SHP77 treated with DMSO at 0.1 percent for 48 hours (cell line): ENCODE results near the gene SLC38A9.

Experiments
- DNase-seq: peaks from one replicate; lab custom pipeline; 2025; lab: John Stamatoyannopoulos, UW

Gene SLC38A9

DNA sequence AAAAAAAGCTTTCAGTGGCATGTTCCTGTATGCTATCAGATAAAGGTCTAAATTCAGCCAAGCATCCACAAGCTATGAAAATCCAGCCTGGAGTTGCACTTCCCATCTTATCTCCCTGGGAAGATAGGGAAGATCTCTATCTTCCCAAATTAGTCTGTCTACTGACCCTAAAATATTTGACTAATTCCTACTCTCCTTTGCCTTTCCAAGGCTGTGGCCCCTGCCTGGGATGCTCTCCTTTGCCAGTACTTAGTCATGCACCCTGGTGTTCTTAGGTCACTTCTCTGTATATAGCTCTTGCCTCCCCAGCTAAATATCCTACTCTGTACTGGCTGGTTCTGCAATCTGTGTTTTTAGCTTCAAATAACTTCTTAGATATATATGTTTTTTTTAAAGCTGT lies 133.4 kb downstream of the SLC38A9 start:
- no peak for DNase-seq

DNA sequence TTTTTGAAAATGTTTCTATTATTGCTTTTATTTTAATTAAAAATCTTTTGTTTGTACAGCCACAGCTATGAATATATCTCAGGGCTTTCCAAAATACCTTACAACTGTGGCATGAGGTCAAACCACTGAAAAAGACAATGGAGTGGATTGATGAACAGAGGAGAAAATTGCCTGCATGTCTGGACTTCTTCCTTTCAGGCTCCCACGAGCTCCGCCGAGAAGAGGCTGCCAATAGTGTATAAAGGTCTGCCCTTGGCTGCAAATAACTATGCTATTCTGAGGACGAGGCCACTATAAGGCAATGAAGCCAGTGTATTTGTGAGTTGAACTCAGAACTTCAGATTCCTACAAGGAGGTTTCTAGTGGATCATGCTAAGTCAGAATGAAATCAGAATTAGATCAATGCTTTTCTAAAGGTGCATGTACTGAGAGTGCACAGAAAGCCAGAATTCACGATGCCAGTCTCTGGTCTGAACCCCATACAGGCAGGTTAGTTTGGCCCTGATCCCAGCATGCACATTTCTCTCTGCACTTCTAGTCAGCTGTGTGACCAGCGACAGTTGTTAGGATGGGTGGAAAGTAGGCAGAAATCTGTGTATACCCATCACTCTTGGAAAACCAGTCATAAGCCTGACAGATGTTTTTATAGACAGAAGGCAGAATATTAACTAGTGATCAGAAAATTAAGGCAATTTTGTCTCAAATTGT lies 134.6 kb downstream of the SLC38A9 start:
- no peak for DNase-seq

DNA sequence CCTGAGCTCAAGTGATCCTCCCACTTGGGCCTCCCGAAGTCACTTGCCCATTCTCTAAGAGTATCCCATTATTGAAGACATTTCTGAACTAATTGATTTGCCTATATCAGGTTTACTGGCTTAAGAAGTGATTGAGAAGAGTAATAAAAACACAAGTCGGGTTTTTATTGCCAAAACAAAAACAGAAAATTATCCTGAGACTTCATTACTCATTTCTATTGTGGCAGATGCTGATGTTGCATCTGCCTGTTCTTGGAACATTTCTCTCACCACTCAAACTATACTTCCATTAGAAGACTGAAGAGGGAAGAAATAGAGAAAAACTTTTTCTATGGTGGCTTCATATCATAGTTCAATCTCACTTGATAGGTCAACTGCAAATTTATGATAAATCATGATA lies 135.5 kb downstream of the SLC38A9 start:
- no peak for DNase-seq
